Cardiac fibroblast (primary cell): ENCODE measurements around the gene MBOAT2.

Experiments
- DNase-seq, 2 donors: peaks; one replicate each; pipeline versions ENCODE4 v3.0.0 to v3.0.0-alpha.2; 2010; ENCODE audit warnings: low read depth in 2 of 2
- H3K4me3 ChIP-seq, 2 donors: replicated peaks in 1 of 2; 1 replicate in 1 of 2; 2 replicates in 1 of 2; pipeline ENCODE4 v1.5.1; 2011; ENCODE audit warnings: low read depth in 2 of 2, low read length in 2 of 2, mild to moderate bottlenecking in 2 of 2, moderate library complexity in 1 of 2
- CTCF ChIP-seq: IDR thresholded peaks from one replicate; pipeline ENCODE4 v1.5.1; 2011; ENCODE audit warnings: low read depth, mild to moderate bottlenecking, low read length, inconsistent platforms

MBOAT2 gene

DNA sequence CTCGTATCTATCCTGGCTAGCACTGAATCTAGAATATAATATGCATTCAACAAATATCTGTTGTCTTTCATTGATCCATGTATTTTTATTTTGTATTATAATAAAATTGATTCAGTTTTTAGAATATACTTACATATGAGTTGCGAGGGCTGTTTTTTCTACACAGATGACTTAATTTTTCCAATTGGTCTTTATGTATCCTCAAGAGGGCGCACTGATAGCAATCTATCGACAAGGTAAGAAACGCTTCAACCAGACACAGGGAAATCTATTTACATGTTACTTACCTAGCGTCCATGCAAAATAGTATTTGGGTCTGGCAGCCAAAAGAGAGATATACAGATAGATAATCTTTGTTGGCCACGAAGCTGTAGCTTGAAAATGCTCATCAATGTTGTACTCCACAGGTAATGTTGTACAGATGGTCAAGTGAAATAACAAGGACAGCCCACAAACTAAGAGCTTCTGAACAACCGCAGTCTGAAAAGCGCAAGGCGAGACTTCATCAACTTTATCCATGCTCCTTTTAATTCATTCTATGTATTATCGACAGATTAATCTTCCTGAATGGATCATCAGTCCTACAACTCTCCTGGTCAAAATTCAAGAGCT is 130.6 kb downstream of the MBOAT2 start:
- DNase-seq: peak; percentile 75 to 81
- peak; percentile 56 for TF ChIP-seq CTCF
- no peak overlapping the region for H3K4me3 ChIP-seq

DNA sequence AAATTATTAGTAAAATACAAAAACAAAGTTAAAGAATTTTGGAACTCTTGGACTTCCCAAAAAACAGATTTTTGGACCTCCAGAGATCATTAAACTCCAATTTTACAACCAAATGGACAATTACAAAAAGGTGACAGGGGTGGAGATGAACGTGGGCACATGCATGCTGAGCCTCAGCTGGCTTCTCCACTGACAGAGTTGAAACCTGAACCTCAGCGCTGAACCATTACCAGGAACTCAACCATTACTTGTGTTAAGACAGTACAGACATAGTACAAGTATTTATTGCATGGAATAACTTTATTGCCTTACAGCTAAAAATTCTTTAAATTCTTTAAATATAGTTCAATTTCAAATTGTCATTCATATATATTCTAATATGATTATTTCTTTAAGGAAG is 133.0 kb downstream of the MBOAT2 start:
- DNase-seq: no peak
- no peak overlapping the region for H3K4me3 ChIP-seq
- TF ChIP-seq CTCF: no peak

GRCh38 chr2:8867363-8867762 is 136.1 kb downstream of the MBOAT2 start:
- no peak overlapping the region for H3K4me3 ChIP-seq
- no peak for DNase-seq
- TF ChIP-seq CTCF: no peak

DNA sequence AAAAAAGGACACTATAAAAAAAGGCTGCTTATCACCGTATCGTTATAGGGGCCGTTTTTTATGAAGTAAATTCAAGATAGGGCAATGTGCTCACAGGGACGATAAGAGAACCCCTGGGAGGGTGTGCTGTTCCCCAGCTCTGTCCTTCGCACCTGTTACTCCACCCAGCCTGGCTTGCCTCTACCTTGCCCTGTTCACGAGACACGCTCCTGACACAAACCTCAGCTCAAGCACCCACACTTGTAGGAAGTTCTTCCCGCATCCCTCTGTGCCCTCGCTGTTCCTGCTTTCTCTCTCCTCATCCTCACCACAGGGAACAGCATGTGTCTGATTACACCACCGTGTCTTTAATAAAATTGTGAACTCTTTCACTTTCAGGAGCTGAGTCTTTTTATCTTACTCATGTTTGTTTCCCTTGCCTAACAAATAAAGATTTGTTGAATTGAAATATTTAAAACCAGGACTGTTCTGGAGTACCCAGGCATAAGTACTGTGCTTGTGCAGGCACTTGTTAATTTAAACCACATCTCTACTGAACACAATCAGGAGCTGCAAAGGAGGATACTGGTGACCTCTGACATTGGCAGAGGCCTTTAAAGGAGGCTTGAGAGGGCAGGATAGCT is 140.0 kb downstream of the MBOAT2 start:
- H3K4me3 ChIP-seq: no peak overlapping the region
- no peak for TF ChIP-seq CTCF
- DNase-seq: no peak

- no peak overlapping the region for H3K4me3 ChIP-seq
- no peak for TF ChIP-seq CTCF
- DNase-seq: no peak
Measured at GRCh38 chr2:8862230-8862629, 141.3 kb downstream of the MBOAT2 start.

GRCh38 chr2:8861797-8862196 is 141.7 kb downstream of the MBOAT2 start:
- TF ChIP-seq CTCF: no peak
- no peak overlapping the region for H3K4me3 ChIP-seq
- DNase-seq: no peak

DNA sequence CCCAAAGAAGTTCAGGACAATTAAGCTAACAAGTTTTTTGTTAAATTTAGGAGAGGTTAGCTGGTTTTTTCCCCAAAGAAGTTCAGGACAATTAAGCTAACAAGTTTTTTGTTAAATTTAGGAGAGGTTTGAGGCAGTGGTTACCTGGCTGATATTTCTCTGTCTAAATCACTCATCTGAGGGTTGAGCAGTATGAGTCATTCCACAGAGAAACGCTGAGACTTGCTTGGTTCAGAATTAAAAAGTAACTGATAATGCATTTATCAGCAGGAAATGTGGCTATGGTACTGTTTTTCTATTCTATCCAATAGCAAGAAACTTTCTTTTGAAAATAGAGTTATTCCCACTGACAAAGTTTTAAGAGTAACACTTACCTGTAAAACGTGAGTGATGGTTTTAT is 143.2 kb downstream of the MBOAT2 start:
- no peak for DNase-seq
- no peak for TF ChIP-seq CTCF
- no peak overlapping the region for H3K4me3 ChIP-seq
